Activated naive CD4-positive, alpha-beta T cell treated with anti-CD3 and anti-CD28 coated beads, Interleukin-2, amount 10 ng/mL, durations not matched to agents 7 days and 5 days (primary cell): ENCODE results near the gene SPAG7.

Experiments
- CTCF ChIA-PET: fragments of 350-600 bp; sonication (Branson Sonifier 250); formaldehyde crosslinking; loops from one replicate; lab custom pipeline; 2021; ENCODE audit warnings: antibody characterized with exemption; lab: Charles Lee
- DNase-seq: peaks from one replicate; pipeline ENCODE4 v3.0.0-alpha.2; 2020
- H3K27ac Mint-ChIP-seq: one replicate; pipeline ENCODE4 v1.8.0; 2021; ENCODE audit warnings: mild to moderate bottlenecking, moderate library complexity, mixed read lengths
- H3K27me3 Mint-ChIP-seq: one replicate; pipeline ENCODE4 v1.8.0; 2021; ENCODE audit warnings: mild to moderate bottlenecking, mixed read lengths
- H3K36me3 Mint-ChIP-seq: one replicate; pipeline ENCODE4 v1.8.0; 2021; ENCODE audit warnings: mixed read lengths
- H3K4me1 Mint-ChIP-seq: one replicate; pipeline ENCODE4 v1.8.0; 2021; ENCODE audit warnings: mixed read lengths
- H3K4me3 Mint-ChIP-seq: one replicate; pipeline ENCODE4 v1.8.0; 2021; ENCODE audit warnings: mild to moderate bottlenecking, moderate library complexity, mixed read lengths
- H3K9me3 Mint-ChIP-seq: one replicate; pipeline ENCODE4 v1.8.0; 2021; ENCODE audit warnings: mixed read lengths

SPAG7 gene

GRCh38 chr17:4950746-4951204 lies 16.8 kb downstream of the SPAG7 start, which contains the start of gene ENO3:
TSS of gene ENO3 (plus strand) at chr17:4951119. CDS start at chr17:4951830, 711 bp downstream.
- peak within 1 kb of the TSS; percentile 96 for H3K27ac Mint-ChIP-seq
- H3K4me1 Mint-ChIP-seq = peaks cover 26% of the 10 kb centered on the region
- CTCF ChIA-PET = interaction anchor here (1.0 to 1.6 kb wide), 3 partner anchors 16 to 42 kb away, joined by 3 to 6 read pairs (median 3); partner anchors contain the start of gene SPAG7
- peaks cover 24% of the 10 kb centered on the region for H3K36me3 Mint-ChIP-seq
- no peak for DNase-seq
- peak within 1 kb of the TSS; percentile 85 for H3K4me3 Mint-ChIP-seq
- H3K9me3 Mint-ChIP-seq = no peaks in the 10 kb centered on the region
- H3K27me3 Mint-ChIP-seq = no peaks in the 10 kb centered on the region

GRCh38 chr17:4950075-4950745 lies 17.4 kb downstream of the SPAG7 start:
- Mint-ChIP-seq H3K4me1 (peaks cover 32% of the 10 kb centered on the region), H3K27ac (peak overlapping the region; percentile 96), H3K9me3 (no peaks in the 10 kb centered on the region), H3K4me3 (peak overlapping the region; percentile 85), H3K27me3 (no peaks in the 10 kb centered on the region), H3K36me3 (peaks cover 30% of the 10 kb centered on the region)
- CTCF ChIA-PET = interaction anchor here (1.0 to 1.1 kb wide), 2 partner anchors 17 to 41 kb away, joined by 3 read pairs; partner anchors contain the start of gene SPAG7
- peak; percentile 50 for DNase-seq

GRCh38 chr17:4949321-4950074 lies 18.1 kb downstream of the SPAG7 start:
- no peaks in the 10 kb centered on the region for H3K27me3 Mint-ChIP-seq
- H3K9me3 Mint-ChIP-seq = no peaks in the 10 kb centered on the region
- DNase-seq = peak; percentile 82
- CTCF ChIA-PET = interaction anchor here (1.0 to 1.1 kb wide), 2 partner anchors 17 to 41 kb away, joined by 3 read pairs; partner anchors contain the start of gene SPAG7
- H3K4me1 Mint-ChIP-seq = peaks cover 39% of the 10 kb centered on the region
- H3K4me3 Mint-ChIP-seq = peak overlapping the region; percentile 92
- H3K36me3 Mint-ChIP-seq = peaks cover 37% of the 10 kb centered on the region
- H3K27ac Mint-ChIP-seq = peak overlapping the region; percentile 98

GRCh38 chr17:4948931-4949320 lies 18.7 kb downstream of the SPAG7 start:
- CTCF ChIA-PET = interaction anchor here (1.5 kb wide), 1 partner anchor 18 kb away, joined by 4 read pairs; the partner anchor contains the start of gene SPAG7
- Mint-ChIP-seq H3K4me1 (peaks cover 43% of the 10 kb centered on the region), H3K4me3 (peak overlapping the region; percentile 92)

GRCh38 chr17:4948166-4948930 lies 19.3 kb downstream of the SPAG7 start, which contains the start of gene PFN1:
TSS of gene PFN1 (minus strand) at chr17:4948530. CDS start at chr17:4948394, 136 bp downstream.
- H3K36me3 Mint-ChIP-seq = peaks cover 40% of the 10 kb centered on the region
- peak within 1 kb of the TSS; percentile 98 for H3K27ac Mint-ChIP-seq
- CTCF ChIA-PET = interaction anchor here (1.5 to 2.1 kb wide), 2 partner anchors 19 to 39 kb away, joined by 4 to 9 read pairs; partner anchors contain the start of gene SPAG7
- DNase-seq = peak; percentile 96
- no peaks in the 10 kb centered on the region for H3K27me3 Mint-ChIP-seq
- H3K9me3 Mint-ChIP-seq = no peaks in the 10 kb centered on the region
- peak within 1 kb of the TSS; percentile 92 for H3K4me3 Mint-ChIP-seq
- peaks cover 43% of the 10 kb centered on the region for H3K4me1 Mint-ChIP-seq

More at GRCh38 chr17:4948931-4949320, 18.7 kb downstream of the SPAG7 start:
- H3K27me3 Mint-ChIP-seq = no peaks in the 10 kb centered on the region
- peaks cover 42% of the 10 kb centered on the region for H3K36me3 Mint-ChIP-seq
- no peaks in the 10 kb centered on the region for H3K9me3 Mint-ChIP-seq
- DNase-seq = peak; percentile 85
- peak overlapping the region; percentile 98 for H3K27ac Mint-ChIP-seq

- peaks cover 50% of the 10 kb centered on the region for H3K4me1 Mint-ChIP-seq
- CTCF ChIA-PET = interaction anchor here (1.5 to 2.1 kb wide), 2 partner anchors 20 to 39 kb away, joined by 4 to 9 read pairs; partner anchors contain the start of gene SPAG7
- H3K9me3 Mint-ChIP-seq = no peaks in the 10 kb centered on the region
- peak overlapping the region; percentile 92 for H3K4me3 Mint-ChIP-seq
- peaks cover 47% of the 10 kb centered on the region for H3K36me3 Mint-ChIP-seq
- no peaks in the 10 kb centered on the region for H3K27me3 Mint-ChIP-seq
- DNase-seq = peak; percentile 81
- peak overlapping the region; percentile 98 for H3K27ac Mint-ChIP-seq
These were observed 20.0 kb downstream of the SPAG7 start for GRCh38 chr17:4947411-4948165.

GRCh38 chr17:4947010-4947410 lies 20.6 kb downstream of the SPAG7 start:
- CTCF ChIA-PET = interaction anchor here (1.7 to 2.1 kb wide), 2 partner anchors 20 to 38 kb away, joined by 9 to 10 read pairs; partner anchors contain the start of gene SPAG7

GRCh38 chr17:4946312-4946976 lies 21.2 kb downstream of the SPAG7 start:
- H3K27me3 Mint-ChIP-seq = no peaks in the 10 kb centered on the region
- H3K9me3 Mint-ChIP-seq = no peaks in the 10 kb centered on the region
- H3K36me3 Mint-ChIP-seq = peaks cover 59% of the 10 kb centered on the region
- H3K27ac Mint-ChIP-seq = peak overlapping the region; percentile 98
- H3K4me3 Mint-ChIP-seq = peak overlapping the region; percentile 92
- CTCF ChIA-PET = interaction anchor here (0.7 to 2.1 kb wide), 4 partner anchors 8 to 292 kb away, joined by 3 to 10 read pairs (median 6); partner anchors contain the start of gene SPAG7
- peaks cover 57% of the 10 kb centered on the region for H3K4me1 Mint-ChIP-seq
- DNase-seq = no peak

More at GRCh38 chr17:4947010-4947410, 20.6 kb downstream of the SPAG7 start:
- peaks cover 56% of the 10 kb centered on the region for H3K4me1 Mint-ChIP-seq
- DNase-seq = no peak
- peaks cover 53% of the 10 kb centered on the region for H3K36me3 Mint-ChIP-seq
- no peaks in the 10 kb centered on the region for H3K9me3 Mint-ChIP-seq
- H3K27me3 Mint-ChIP-seq = no peaks in the 10 kb centered on the region
- H3K27ac Mint-ChIP-seq = peak overlapping the region; percentile 98
- peak overlapping the region; percentile 92 for H3K4me3 Mint-ChIP-seq

- CTCF ChIA-PET = interaction anchor here (0.7 to 1.7 kb wide), 3 partner anchors 9 to 292 kb away, joined by 3 to 10 read pairs (median 4); partner anchors contain the start of gene SPAG7
- H3K9me3 Mint-ChIP-seq = no peaks in the 10 kb centered on the region
- peak overlapping the region; percentile 92 for H3K4me3 Mint-ChIP-seq
- DNase-seq = no peak
- H3K27ac Mint-ChIP-seq = peak overlapping the region; percentile 98
- H3K27me3 Mint-ChIP-seq = no peaks in the 10 kb centered on the region
- H3K36me3 Mint-ChIP-seq = peaks cover 62% of the 10 kb centered on the region
- H3K4me1 Mint-ChIP-seq = peaks cover 53% of the 10 kb centered on the region
These were observed 21.7 kb downstream of the SPAG7 start for GRCh38 chr17:4945944-4946280.

GRCh38 chr17:4945176-4945943 lies 22.3 kb downstream of the SPAG7 start:
- Mint-ChIP-seq H3K9me3 (no peaks in the 10 kb centered on the region), H3K27me3 (no peaks in the 10 kb centered on the region), H3K4me3 (peak overlapping the region; percentile 92), H3K27ac (peak overlapping the region; percentile 98), H3K4me1 (peaks cover 48% of the 10 kb centered on the region), H3K36me3 (peaks cover 67% of the 10 kb centered on the region)
- peak; percentile 86 for DNase-seq
- CTCF ChIA-PET = interaction anchor here (0.7 to 1.7 kb wide), 3 partner anchors 9 to 293 kb away, joined by 3 to 10 read pairs (median 4); partner anchors contain the start of gene SPAG7

GRCh38 chr17:4944554-4945175 lies 23.0 kb downstream of the SPAG7 start:
- Mint-ChIP-seq H3K4me1 (peaks cover 46% of the 10 kb centered on the region), H3K36me3 (peaks cover 70% of the 10 kb centered on the region), H3K4me3 (peak overlapping the region; percentile 92), H3K9me3 (no peaks in the 10 kb centered on the region), H3K27me3 (peaks cover 4% of the 10 kb centered on the region), H3K27ac (peak overlapping the region; percentile 98)
- DNase-seq = peak; percentile 53
- CTCF ChIA-PET = interaction anchor here (0.8 kb wide), 1 partner anchor 57 kb away, joined by 3 read pairs; no protein-coding TSS in a partner anchor
